K562 (cell line): ENCODE data around the gene DUS1L. TPM values are rescaled to one million over a fixed set of nuclear protein-coding genes. Genes with fewer than 3 reads are reported as not detected.
A peak's percentile ranks its signal among the peaks of the same experiment; 100 is the strongest.

ENCODE experiments used
- ADNP ChIP-seq: fragments of 200-800 bp; sonication (Bioruptor generic); IDR thresholded peaks from 2 replicates; pipeline ENCODE4 v1.6.1; 2016; ENCODE audit warnings: missing genetic modification characterization, missing compliant biosample characterization
- JUNB ChIP-seq: fragments of 450-650 bp; formaldehyde crosslinking; conservative IDR thresholded peaks from 2 replicates; pipeline ENCODE4 v1.4.0; 2020; ENCODE audit warnings: mild to moderate bottlenecking
- RBFOX2 ChIP-seq: fragments of 200-400 bp; formaldehyde crosslinking; IDR thresholded peaks from 2 replicates; pipeline ENCODE4 v1.6.1; 2017; ENCODE audit warnings: low read depth, mild to moderate bottlenecking, low read length, moderate library complexity
- TOE1 ChIP-seq, 2 experiments: fragments of 450-650 bp in 1 of 2; sonication (generic) in 1 of 2; formaldehyde crosslinking in 1 of 2; IDR thresholded peaks; 2 replicates each; pipeline versions ENCODE4 v1.7.1 to v1.8.0; 2016 to 2022; ENCODE audit warnings: borderline replicate concordance in 2 of 2, mild to moderate bottlenecking in 2 of 2, antibody characterized with exemption in 1 of 2, inconsistent platforms in 1 of 2, low read depth in 1 of 2, missing genetic modification reagents in 1 of 2, moderate library complexity in 1 of 2
- polyA plus RNA-seq, 8 experiments: library from polyadenylated mRNA; depleted of rRNA in 4 of 8; stranded (reverse) in 5 of 8; unstranded in 3 of 8; fragments of >200 nt; fragmentation: Nextera tagmentation in 2 of 8; fragmentation: Illumina TruSeq in 1 of 8; extraction: Ambion mirVana in 2 of 8; extraction: Trizol in 1 of 8; gene quantifications; 2 replicates each; pipeline versions ENCODE4 v1.2.1 to v1.2.3, GENCODE V29; 2011 to 2014; ENCODE audit warnings: inconsistent platforms in 1 of 8, missing spikeins in 1 of 8
- total RNA-seq, 7 experiments: library from RNA; depleted of rRNA in 6 of 7; stranded (reverse); fragments of >200 nt in 6 of 7; fragmentation: Illumina TruSeq in 2 of 7; extraction: Trizol in 2 of 7; gene quantifications; 2 replicates each; pipeline versions ENCODE4 v1.2.1 to v1.2.3, GENCODE V29; 2011 to 2021; ENCODE audit warnings: low replicate concordance in 1 of 7
- TF ChIP-seq, protein P1 (sequence below): sonication (generic); formaldehyde crosslinking; IDR thresholded peaks from 2 replicates; pipeline ENCODE4 v1.8.0; 2023; ENCODE audit warnings: mild to moderate bottlenecking, missing genetic modification reagents
- TF ChIP-seq, protein P2 (sequence below): fragments of 250-450 bp; sonication (Bioruptor Pico); IDR thresholded peaks from 2 replicates; pipeline ENCODE4 v1.8.0; 2021; ENCODE audit warnings: mild to moderate bottlenecking, moderate library complexity

Gene DUS1L
- total and polyA plus RNA-seq, 9 of the 15 experiments (the other 6 are each of a cell fraction or from before 2014, with no cell fraction given): 7.8 to 210 (median 83.9) TPM

DNA sequence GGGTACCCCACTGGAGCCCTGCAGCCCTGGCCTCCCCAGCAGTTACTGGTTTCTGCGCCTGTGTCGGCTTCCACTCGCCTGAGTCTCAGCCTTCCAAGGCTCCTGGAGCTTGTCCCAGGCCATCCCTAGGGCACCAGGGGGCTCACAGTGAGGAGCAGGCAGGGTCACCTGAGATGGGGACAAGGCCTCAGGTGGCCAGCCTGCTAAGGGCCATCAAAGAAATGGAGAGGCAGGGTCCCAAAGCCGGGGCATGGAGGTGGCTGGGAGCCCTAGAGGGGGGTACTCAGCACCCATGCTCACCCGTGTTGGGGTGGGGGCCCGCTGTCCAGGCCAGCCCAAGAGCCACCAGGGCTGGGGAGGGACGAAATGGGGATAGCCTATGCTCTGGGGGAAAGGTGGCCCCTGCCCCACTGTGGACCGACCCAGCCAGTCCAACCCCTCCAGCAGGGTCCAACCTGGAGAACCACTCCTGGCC lies 31.1 kb upstream of the DUS1L start (continued):
- TF ChIP-seq TOE1 (IDR thresholded peaks at IDR 0.05; ENCODE audit: borderline replicate concordance) (no peak), TOE1 (CRISPR knock-in tag; IDR thresholded peaks at IDR 0.05; ENCODE audit: borderline replicate concordance, low read depth) (0 out of 2 replicates have a peak, but pooled peaks have one; percentile 25), JUNB (no peak), RBFOX2 (peak; percentile 64), ADNP (tag) (no peak)
- TF ChIP-seq, protein P1, sequence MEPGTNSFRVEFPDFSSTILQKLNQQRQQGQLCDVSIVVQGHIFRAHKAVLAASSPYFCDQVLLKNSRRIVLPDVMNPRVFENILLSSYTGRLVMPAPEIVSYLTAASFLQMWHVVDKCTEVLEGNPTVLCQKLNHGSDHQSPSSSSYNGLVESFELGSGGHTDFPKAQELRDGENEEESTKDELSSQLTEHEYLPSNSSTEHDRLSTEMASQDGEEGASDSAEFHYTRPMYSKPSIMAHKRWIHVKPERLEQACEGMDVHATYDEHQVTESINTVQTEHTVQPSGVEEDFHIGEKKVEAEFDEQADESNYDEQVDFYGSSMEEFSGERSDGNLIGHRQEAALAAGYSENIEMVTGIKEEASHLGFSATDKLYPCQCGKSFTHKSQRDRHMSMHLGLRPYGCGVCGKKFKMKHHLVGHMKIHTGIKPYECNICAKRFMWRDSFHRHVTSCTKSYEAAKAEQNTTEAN (CRISPR knock-in tag): no peak
- TF ChIP-seq, protein P2, sequence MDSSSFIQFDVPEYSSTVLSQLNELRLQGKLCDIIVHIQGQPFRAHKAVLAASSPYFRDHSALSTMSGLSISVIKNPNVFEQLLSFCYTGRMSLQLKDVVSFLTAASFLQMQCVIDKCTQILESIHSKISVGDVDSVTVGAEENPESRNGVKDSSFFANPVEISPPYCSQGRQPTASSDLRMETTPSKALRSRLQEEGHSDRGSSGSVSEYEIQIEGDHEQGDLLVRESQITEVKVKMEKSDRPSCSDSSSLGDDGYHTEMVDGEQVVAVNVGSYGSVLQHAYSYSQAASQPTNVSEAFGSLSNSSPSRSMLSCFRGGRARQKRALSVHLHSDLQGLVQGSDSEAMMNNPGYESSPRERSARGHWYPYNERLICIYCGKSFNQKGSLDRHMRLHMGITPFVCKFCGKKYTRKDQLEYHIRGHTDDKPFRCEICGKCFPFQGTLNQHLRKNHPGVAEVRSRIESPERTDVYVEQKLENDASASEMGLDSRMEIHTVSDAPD (CRISPR knock-in tag): no peak
